Thoracic aorta (tissue), 2 donors: ENCODE data around the gene GATAD2A. TPM values are rescaled to one million over a fixed set of nuclear protein-coding genes. Genes with fewer than 3 reads are reported as not detected.
"Not testable (repeated sequence)": the region's sequence is repeated elsewhere in the genome, so short reads cannot be mapped to it uniquely, and the experiment has no call there.

Source experiments
- ATAC-seq: fragments of 150-250 bp; one replicate; pipeline ENCODE4 v1.8.0; 2017; ENCODE audit warnings: low read depth; ENCODE audit not compliant: insufficient number of reproducible peaks, low FRiP score
- DNase-seq: peaks from one replicate; pipeline ENCODE4 v3.0.0-alpha.2; 2020; ENCODE audit warnings: low spot score
- H3K27ac ChIP-seq, 2 donors: fragments of 200-600 bp; sonication (generic); 1 replicate in 1 of 2; 2 replicates in 1 of 2; pipeline ENCODE4 v1.5.1; 2016; ENCODE audit warnings: mild to moderate bottlenecking in 2 of 2, moderate library complexity in 2 of 2
- H3K27me3 ChIP-seq: fragments of 200-600 bp; sonication (generic); replicated peaks from 2 replicates; pipeline ENCODE4 v1.6.0; 2016; ENCODE audit warnings: mild to moderate bottlenecking; ENCODE audit not compliant: insufficient read depth
- H3K36me3 ChIP-seq: fragments of 200-600 bp; sonication (generic); one replicate; pipeline ENCODE4 v1.5.1; 2016
- H3K4me1 ChIP-seq, 2 donors: fragments of 200-600 bp; sonication (generic); 1 replicate in 1 of 2; 2 replicates in 1 of 2; pipeline versions ENCODE4 v1.5.1 to v1.6.0; 2016; ENCODE audit warnings: low read depth in 2 of 2, mild to moderate bottlenecking in 1 of 2; ENCODE audit not compliant: control insufficient read depth in 1 of 2
- H3K4me3 ChIP-seq: fragments of 200-600 bp; sonication (generic); 2 replicates; pipeline ENCODE4 v1.5.1; 2016; ENCODE audit warnings: mild to moderate bottlenecking
- H3K9me3 ChIP-seq: fragments of 200-600 bp; sonication (generic); 2 replicates; pipeline ENCODE4 v1.5.1; 2016
- total RNA-seq, 2 donors: library from RNA; depleted of rRNA; stranded (reverse); fragments of >200 nt; gene quantifications; one replicate each; pipeline versions ENCODE4 v1.1.0 to v1.2.3, GENCODE V29; 2016
- TF ChIP-seq, protein P1 (sequence below): fragments of 200-600 bp; sonication (generic); IDR thresholded peaks from one replicate; pipeline ENCODE4 v1.5.1; 2019; ENCODE audit warnings: antibody characterized with exemption

The GATAD2A gene
- total RNA-seq, 2 donors from 2014 or later = 55.9 to 79.1 TPM

DNA sequence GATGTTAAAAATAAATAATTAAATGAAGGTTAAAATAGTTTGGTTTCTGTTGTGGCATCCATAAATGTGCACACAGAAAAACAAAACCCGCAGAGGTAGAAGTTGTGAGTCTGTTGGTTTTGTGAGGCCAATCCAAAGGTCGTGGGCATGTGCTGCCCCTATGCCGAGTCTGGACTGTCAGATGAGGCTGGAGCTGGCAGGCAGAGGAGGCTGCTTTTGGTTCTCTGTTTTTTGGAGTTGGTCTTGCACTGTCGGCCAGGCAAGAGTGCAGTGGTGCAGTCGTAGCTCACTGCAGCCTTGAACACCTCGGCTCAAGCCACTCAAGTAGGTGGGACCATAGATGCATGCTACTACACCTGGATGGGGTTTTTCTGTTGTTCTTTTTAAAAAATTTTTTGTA is 66.2 kb downstream of the GATAD2A start:
- no peak for ATAC-seq
- DNase-seq = no peak

DNA sequence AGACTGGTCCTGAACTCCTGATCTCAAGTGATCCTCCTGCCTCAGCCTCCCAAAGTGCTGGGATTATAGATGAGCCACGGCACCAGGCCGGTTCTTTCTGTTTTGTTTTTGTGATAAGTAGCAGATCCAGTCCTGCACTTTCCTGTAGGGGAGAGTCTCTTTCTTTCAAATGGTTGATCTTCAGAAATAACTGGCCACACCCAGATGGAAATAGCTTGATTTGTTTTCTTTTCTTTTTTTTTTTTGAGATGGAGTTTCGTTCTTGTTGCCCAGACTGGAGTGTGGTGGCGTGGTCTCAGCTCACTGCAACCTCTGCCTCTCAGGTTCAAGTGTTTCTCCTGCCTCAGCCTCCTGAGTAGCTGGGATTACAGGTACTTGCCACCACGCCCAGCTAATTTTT is 66.6 kb downstream of the GATAD2A start:
- ATAC-seq, H3K36me3 ChIP-seq, H3K27me3 ChIP-seq, DNase-seq, H3K4me3 ChIP-seq, H3K27ac ChIP-seq: not testable (repeated sequence)
- H3K4me1 ChIP-seq = peaks cover 0 to 16% of the 10 kb centered on the region in 2 donors
- H3K9me3 ChIP-seq = peaks cover 12% of the 10 kb centered on the region

More for the DNA sequence above, 66.2 kb downstream of the GATAD2A start:
- H3K27ac ChIP-seq = no peak overlapping the region
- H3K9me3 ChIP-seq = peaks cover 12% of the 10 kb centered on the region
- H3K4me1 ChIP-seq = peaks cover 0 to 16% of the 10 kb centered on the region in 2 donors
- H3K36me3 ChIP-seq = peaks cover 2% of the 10 kb centered on the region
- no peaks in the 10 kb centered on the region for H3K27me3 ChIP-seq
- no peak overlapping the region for H3K4me3 ChIP-seq
- TF ChIP-seq, protein P1, sequence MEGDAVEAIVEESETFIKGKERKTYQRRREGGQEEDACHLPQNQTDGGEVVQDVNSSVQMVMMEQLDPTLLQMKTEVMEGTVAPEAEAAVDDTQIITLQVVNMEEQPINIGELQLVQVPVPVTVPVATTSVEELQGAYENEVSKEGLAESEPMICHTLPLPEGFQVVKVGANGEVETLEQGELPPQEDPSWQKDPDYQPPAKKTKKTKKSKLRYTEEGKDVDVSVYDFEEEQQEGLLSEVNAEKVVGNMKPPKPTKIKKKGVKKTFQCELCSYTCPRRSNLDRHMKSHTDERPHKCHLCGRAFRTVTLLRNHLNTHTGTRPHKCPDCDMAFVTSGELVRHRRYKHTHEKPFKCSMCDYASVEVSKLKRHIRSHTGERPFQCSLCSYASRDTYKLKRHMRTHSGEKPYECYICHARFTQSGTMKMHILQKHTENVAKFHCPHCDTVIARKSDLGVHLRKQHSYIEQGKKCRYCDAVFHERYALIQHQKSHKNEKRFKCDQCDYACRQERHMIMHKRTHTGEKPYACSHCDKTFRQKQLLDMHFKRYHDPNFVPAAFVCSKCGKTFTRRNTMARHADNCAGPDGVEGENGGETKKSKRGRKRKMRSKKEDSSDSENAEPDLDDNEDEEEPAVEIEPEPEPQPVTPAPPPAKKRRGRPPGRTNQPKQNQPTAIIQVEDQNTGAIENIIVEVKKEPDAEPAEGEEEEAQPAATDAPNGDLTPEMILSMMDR = no peak

DNA sequence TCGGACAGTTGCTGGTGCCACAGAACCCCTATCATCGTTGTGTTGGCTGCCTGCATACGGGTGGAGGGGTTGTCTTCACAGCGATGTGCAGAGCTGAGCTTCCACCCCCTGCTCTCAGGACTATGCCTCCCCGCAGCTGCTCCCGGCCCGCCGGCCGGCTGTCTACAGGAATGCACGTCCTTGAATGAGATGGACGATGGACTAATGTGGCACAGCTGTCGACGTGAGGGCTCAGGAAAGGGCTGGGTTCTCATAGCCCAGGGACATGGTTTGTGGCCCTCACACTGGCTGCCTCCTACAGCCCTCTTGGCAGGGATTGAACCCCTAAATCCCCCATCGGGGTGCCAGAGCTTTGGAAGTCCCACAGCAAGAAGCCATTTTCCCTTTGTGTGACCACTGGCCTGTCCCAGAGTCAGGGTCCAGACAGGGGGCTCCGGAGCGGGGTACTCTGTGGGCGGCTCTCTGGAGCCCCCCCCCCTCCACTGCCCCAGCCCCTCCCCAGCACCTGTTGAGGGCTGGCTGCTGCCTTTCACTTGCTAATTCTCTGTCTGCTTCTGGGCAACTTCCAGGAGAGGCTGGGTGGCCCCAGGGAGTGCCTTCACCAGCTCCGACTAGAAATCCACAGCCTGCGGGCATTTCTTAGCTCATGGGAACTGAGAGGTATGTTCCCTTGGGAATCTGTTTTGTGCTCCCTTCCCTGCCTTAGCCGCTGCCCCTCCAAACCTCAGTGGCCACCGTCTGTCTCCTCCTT is 69.7 kb downstream of the GATAD2A start:
- ATAC-seq = no peak
- no peak overlapping the region for H3K27ac ChIP-seq

DNA sequence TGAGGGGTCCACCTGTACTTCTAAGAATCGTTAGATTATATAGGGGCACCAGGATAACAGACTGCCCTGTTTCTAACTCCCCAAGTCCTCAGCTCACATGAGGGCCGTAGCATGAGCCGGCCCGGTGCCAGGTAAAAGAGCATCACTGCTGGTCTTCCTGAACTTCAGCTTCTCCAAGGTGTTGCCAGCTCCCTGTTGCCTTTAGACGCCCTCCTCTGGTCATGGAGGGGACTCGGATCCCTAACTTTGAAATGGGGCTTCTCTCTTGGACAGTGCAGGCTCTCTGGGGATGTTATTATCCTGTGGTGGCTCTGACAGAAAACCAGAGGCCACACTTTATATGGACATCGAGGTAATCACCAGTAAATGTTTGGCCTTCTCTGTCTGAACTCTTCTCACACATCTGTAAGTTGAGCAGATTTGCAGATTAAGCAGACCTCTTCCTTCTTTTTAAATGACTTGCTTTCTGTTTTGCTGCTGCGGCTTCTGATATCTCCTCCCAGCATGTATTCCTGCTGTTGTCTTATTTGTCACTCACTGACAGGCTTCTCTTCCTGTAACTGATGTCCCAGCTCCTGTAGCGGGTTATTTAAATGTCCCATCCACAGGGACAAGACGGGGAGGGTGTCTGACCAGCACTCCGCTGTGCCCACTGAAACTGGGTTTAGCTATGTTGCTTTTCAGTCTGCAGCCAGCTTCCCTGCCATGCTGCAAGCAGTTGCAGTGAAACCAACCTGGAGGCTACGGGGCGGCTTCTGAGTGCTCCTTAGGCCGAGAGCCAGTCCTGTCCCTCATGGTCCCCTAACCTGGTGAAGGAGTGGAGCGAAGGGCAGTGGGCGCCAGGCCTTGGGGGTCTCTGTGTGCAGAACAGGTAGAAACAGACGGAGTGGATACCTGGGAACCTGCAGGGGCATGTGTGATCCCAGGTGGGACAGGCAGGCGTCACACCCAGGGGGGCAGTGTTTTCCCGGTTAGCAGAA is 70.7 kb downstream of the GATAD2A start:
- no peaks in the 10 kb centered on the region for H3K36me3 ChIP-seq
- ATAC-seq (no peak), DNase-seq (no peak)
- H3K9me3 ChIP-seq = no peaks in the 10 kb centered on the region
- H3K4me3 ChIP-seq = no peak overlapping the region
- H3K27me3 ChIP-seq = no peaks in the 10 kb centered on the region
- H3K4me1 ChIP-seq = peaks cover 0 to 16% of the 10 kb centered on the region in 2 donors
- H3K27ac ChIP-seq = no peak overlapping the region
- TF ChIP-seq, protein P1 = no peak

More for the DNA sequence above, 69.7 kb downstream of the GATAD2A start:
- no peak for DNase-seq
- Histone ChIP-seq H3K4me1 (peaks cover 0 to 16% of the 10 kb centered on the region in 2 donors), H3K4me3 (no peak overlapping the region), H3K36me3 (no peaks in the 10 kb centered on the region), H3K27me3 (no peaks in the 10 kb centered on the region), H3K9me3 (no peaks in the 10 kb centered on the region)
- TF ChIP-seq, protein P1 = no peak

DNA sequence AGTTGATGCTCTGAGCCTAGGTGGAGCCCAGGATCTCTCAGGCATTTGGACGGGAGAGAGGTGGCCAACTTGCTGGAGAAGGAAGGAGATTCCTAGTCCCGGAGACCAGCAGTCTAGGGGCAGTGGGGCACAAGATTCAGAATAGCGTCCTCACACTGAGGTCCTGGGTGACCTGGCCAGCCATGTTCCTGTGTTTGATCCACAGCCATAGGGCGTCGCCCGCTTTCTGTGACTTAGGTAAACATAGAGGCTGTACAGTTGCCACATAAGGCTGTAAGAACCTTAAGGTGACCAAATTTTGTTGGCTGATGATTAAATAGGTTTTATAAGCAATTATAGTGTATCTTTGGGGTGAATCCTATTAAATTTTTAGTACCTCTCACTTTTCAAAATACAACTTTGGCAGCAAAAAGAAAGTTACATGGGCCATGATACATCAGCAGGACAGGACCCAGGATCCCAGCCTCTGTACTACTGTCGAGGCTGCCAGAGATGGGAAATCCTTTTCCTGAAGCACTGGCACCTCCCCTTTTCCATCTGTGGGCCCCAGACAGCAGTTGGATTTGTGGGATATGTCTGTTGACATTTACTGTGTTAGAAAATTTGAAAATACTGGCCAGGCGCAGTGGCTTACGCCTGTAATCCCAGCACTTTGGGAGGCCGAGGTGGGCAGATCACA is 72.4 kb downstream of the GATAD2A start:
- no peaks in the 10 kb centered on the region for H3K9me3 ChIP-seq

More for the DNA sequence above, 72.4 kb downstream of the GATAD2A start:
- H3K27me3 ChIP-seq = no peaks in the 10 kb centered on the region
- no peaks in the 10 kb centered on the region for H3K36me3 ChIP-seq
- ATAC-seq (no peak), DNase-seq (no peak)
- no peak overlapping the region for H3K4me3 ChIP-seq
- H3K4me1 ChIP-seq = peaks cover 0 to 11% of the 10 kb centered on the region in 2 donors
- TF ChIP-seq, protein P1 = no peak
- no peak overlapping the region for H3K27ac ChIP-seq
